ENCODE results near the gene TRIO.

- TF ChIP-seq CTCF (IDR thresholded peaks at IDR 0.05 in 2 of 3, conservative IDR thresholded peaks at IDR 0.05 in 1 of 3; ENCODE audit: control insufficient read depth in 2 of 3, extremely low read depth in 1 of 3, insufficient read depth in 1 of 3, low read depth in 3 of 3, low read length in 3 of 3): no peak
- no peak for TF ChIP-seq POLR2A (IDR thresholded peaks at IDR 0.05; ENCODE audit: low read depth, low read length)
- TF ChIP-seq SMC3 (IDR thresholded peaks at IDR 0.05; ENCODE audit: borderline replicate concordance, low read length): no peak
- TF ChIP-seq RAD51 (IDR thresholded peaks at IDR 0.05): no peak
- TF ChIP-seq FOS (IDR thresholded peaks at IDR 0.05; ENCODE audit: borderline replicate concordance, extremely low read depth, insufficient read length): no peak
- TF ChIP-seq HDGF (IDR thresholded peaks at IDR 0.05): no peak
- TF ChIP-seq BMI1 (IDR thresholded peaks at IDR 0.05; ENCODE audit: borderline replicate concordance): no peak
- no peak for TF ChIP-seq KDM1A (IDR thresholded peaks at IDR 0.05; ENCODE audit: borderline replicate concordance)
- no peak for TF ChIP-seq SP1 (IDR thresholded peaks at IDR 0.05; ENCODE audit: low read depth, low read length)
- TF ChIP-seq PBX3 (IDR thresholded peaks at IDR 0.05; ENCODE audit: insufficient replicate concordance, low read depth, low read length): no peak
- TF ChIP-seq SRF (IDR thresholded peaks at IDR 0.05; ENCODE audit: low read depth in 2 of 2, low read length in 2 of 2): no peak
These were observed 93.6 kb downstream of the TRIO start for GRCh38 chr5:14236757-14237156.
